ENCODE measurements around the gene POLR3C.

GRCh38 chr1:145885738-145886287 lies 61.8 kb downstream of the POLR3C start, which contains the start of gene ANKRD35:
- TF ChIP-seq CTCF (IDR thresholded peaks at IDR 0.05): no peak
- TF ChIP-seq POLR2A (IDR thresholded peaks at IDR 0.05): no peak
